Measurements from ENCODE around the gene APEH. TPM values are rescaled to one million over a fixed set of nuclear protein-coding genes. Genes with fewer than 3 reads are reported as not detected.

The APEH gene
- total RNA-seq, 1 experiment from 2014 or later, result 273 TPM

DNA sequence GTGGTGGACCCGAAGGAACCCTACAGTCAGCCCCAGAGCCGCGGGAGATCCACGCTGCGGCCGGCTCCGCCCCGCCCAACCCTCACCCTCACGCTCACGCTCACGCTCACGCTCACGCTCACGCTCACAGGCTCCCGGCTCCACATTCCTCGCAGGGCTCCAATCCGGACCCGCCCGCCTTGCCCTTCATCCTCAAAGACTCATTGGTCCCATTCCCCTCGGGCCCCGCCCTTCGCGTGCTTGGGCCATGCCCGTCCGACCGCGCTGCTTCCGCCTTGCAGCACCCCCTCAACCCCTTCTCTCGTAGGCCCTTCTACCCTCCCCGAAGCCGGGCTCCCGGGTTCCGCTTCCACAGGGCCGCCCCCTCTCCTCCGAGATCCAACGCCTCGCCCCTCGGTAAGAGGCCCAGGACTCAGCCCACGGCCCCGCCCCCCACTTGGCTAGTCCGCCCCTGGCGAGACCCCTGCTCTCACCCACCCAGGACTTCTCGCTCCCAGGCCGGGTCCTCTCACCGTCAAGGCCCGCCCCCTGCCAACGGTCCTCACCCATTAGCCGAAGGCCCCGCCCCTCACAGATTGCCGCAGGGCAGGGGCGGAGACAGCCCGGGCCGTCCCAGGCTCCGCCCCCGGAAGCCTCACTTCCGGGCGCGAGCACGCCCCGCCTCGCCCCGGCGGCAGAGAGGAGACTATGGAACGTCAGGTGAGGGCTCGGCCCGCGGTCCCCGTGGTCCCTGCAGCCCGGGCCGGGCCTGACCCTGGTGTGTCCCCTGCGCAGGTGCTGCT is at the start of gene APEH (continued):
- TF ChIP-seq, protein P1, sequence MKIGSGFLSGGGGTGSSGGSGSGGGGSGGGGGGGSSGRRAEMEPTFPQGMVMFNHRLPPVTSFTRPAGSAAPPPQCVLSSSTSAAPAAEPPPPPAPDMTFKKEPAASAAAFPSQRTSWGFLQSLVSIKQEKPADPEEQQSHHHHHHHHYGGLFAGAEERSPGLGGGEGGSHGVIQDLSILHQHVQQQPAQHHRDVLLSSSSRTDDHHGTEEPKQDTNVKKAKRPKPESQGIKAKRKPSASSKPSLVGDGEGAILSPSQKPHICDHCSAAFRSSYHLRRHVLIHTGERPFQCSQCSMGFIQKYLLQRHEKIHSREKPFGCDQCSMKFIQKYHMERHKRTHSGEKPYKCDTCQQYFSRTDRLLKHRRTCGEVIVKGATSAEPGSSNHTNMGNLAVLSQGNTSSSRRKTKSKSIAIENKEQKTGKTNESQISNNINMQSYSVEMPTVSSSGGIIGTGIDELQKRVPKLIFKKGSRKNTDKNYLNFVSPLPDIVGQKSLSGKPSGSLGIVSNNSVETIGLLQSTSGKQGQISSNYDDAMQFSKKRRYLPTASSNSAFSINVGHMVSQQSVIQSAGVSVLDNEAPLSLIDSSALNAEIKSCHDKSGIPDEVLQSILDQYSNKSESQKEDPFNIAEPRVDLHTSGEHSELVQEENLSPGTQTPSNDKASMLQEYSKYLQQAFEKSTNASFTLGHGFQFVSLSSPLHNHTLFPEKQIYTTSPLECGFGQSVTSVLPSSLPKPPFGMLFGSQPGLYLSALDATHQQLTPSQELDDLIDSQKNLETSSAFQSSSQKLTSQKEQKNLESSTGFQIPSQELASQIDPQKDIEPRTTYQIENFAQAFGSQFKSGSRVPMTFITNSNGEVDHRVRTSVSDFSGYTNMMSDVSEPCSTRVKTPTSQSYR (CRISPR knock-in tag; IDR thresholded peaks at IDR 0.05), result 0 out of 2 replicates have a peak, but pooled peaks have one; percentile 17
- TF ChIP-seq, protein P2, sequence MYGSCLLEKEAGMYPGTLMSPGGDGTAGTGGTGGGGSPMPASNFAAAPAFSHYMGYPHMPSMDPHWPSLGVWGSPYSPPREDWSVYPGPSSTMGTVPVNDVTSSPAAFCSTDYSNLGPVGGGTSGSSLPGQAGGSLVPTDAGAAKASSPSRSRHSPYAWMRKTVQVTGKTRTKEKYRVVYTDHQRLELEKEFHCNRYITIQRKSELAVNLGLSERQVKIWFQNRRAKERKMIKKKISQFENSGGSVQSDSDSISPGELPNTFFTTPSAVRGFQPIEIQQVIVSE (CRISPR knock-in tag; IDR thresholded peaks at IDR 0.05; ENCODE audit: borderline replicate concordance), result no peak
- TF ChIP-seq CREB1 (CRISPR knock-in tag; IDR thresholded peaks at IDR 0.05), result no peak
- no peak for TF ChIP-seq RORB (CRISPR knock-in tag; IDR thresholded peaks at IDR 0.05)
- peak; percentile 29; the same call in 1 of the 2 replicates for TF ChIP-seq ETV6 (CRISPR knock-in tag; IDR thresholded peaks at IDR 0.05)
- no peak for TF ChIP-seq ZNF138 (CRISPR knock-in tag; conservative IDR thresholded peaks at IDR 0.05)
- TF ChIP-seq, protein P3, sequence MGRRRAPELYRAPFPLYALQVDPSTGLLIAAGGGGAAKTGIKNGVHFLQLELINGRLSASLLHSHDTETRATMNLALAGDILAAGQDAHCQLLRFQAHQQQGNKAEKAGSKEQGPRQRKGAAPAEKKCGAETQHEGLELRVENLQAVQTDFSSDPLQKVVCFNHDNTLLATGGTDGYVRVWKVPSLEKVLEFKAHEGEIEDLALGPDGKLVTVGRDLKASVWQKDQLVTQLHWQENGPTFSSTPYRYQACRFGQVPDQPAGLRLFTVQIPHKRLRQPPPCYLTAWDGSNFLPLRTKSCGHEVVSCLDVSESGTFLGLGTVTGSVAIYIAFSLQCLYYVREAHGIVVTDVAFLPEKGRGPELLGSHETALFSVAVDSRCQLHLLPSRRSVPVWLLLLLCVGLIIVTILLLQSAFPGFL (CRISPR knock-in tag; IDR thresholded peaks at IDR 0.05; ENCODE audit: borderline replicate concordance), result no peak
- 0 out of 2 replicates have a peak, but pooled peaks have one; percentile 5 for TF ChIP-seq ESRRA (CRISPR knock-in tag; IDR thresholded peaks at IDR 0.05; ENCODE audit: borderline replicate concordance)
- TF ChIP-seq, protein P4, sequence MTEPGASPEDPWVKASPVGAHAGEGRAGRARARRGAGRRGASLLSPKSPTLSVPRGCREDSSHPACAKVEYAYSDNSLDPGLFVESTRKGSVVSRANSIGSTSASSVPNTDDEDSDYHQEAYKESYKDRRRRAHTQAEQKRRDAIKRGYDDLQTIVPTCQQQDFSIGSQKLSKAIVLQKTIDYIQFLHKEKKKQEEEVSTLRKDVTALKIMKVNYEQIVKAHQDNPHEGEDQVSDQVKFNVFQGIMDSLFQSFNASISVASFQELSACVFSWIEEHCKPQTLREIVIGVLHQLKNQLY (CRISPR knock-in tag; IDR thresholded peaks at IDR 0.05), result no peak
- no peak for TF ChIP-seq SOX15 (CRISPR knock-in tag; IDR thresholded peaks at IDR 0.05)
- TF ChIP-seq, protein P5, sequence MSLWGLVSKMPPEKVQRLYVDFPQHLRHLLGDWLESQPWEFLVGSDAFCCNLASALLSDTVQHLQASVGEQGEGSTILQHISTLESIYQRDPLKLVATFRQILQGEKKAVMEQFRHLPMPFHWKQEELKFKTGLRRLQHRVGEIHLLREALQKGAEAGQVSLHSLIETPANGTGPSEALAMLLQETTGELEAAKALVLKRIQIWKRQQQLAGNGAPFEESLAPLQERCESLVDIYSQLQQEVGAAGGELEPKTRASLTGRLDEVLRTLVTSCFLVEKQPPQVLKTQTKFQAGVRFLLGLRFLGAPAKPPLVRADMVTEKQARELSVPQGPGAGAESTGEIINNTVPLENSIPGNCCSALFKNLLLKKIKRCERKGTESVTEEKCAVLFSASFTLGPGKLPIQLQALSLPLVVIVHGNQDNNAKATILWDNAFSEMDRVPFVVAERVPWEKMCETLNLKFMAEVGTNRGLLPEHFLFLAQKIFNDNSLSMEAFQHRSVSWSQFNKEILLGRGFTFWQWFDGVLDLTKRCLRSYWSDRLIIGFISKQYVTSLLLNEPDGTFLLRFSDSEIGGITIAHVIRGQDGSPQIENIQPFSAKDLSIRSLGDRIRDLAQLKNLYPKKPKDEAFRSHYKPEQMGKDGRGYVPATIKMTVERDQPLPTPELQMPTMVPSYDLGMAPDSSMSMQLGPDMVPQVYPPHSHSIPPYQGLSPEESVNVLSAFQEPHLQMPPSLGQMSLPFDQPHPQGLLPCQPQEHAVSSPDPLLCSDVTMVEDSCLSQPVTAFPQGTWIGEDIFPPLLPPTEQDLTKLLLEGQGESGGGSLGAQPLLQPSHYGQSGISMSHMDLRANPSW (CRISPR knock-in tag; conservative IDR thresholded peaks at IDR 0.05; ENCODE audit: low read depth), result no peak
- TF ChIP-seq NFYB (CRISPR knock-in tag; conservative IDR thresholded peaks at IDR 0.05; ENCODE audit: low read depth), result no peak
- TF ChIP-seq EMX1 (CRISPR knock-in tag; IDR thresholded peaks at IDR 0.05), result no peak
- TF ChIP-seq ATF1 (CRISPR knock-in tag; IDR thresholded peaks at IDR 0.05), result no peak
- 0 out of 2 replicates have a peak, but pooled peaks have one; percentile 40 for TF ChIP-seq NFE2L1 (CRISPR knock-in tag; IDR thresholded peaks at IDR 0.05)
- no peak for TF ChIP-seq ZNF416 (CRISPR knock-in tag; IDR thresholded peaks at IDR 0.05)
- peak; percentile 42; the same call in 1 of the 2 replicates for TF ChIP-seq TEAD1 (CRISPR knock-in tag; IDR thresholded peaks at IDR 0.05)
- TF ChIP-seq, protein P6, sequence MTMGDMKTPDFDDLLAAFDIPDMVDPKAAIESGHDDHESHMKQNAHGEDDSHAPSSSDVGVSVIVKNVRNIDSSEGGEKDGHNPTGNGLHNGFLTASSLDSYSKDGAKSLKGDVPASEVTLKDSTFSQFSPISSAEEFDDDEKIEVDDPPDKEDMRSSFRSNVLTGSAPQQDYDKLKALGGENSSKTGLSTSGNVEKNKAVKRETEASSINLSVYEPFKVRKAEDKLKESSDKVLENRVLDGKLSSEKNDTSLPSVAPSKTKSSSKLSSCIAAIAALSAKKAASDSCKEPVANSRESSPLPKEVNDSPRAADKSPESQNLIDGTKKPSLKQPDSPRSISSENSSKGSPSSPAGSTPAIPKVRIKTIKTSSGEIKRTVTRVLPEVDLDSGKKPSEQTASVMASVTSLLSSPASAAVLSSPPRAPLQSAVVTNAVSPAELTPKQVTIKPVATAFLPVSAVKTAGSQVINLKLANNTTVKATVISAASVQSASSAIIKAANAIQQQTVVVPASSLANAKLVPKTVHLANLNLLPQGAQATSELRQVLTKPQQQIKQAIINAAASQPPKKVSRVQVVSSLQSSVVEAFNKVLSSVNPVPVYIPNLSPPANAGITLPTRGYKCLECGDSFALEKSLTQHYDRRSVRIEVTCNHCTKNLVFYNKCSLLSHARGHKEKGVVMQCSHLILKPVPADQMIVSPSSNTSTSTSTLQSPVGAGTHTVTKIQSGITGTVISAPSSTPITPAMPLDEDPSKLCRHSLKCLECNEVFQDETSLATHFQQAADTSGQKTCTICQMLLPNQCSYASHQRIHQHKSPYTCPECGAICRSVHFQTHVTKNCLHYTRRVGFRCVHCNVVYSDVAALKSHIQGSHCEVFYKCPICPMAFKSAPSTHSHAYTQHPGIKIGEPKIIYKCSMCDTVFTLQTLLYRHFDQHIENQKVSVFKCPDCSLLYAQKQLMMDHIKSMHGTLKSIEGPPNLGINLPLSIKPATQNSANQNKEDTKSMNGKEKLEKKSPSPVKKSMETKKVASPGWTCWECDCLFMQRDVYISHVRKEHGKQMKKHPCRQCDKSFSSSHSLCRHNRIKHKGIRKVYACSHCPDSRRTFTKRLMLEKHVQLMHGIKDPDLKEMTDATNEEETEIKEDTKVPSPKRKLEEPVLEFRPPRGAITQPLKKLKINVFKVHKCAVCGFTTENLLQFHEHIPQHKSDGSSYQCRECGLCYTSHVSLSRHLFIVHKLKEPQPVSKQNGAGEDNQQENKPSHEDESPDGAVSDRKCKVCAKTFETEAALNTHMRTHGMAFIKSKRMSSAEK (CRISPR knock-in tag; IDR thresholded peaks at IDR 0.05; ENCODE audit: borderline replicate concordance), result no peak
- TF ChIP-seq, protein P7, sequence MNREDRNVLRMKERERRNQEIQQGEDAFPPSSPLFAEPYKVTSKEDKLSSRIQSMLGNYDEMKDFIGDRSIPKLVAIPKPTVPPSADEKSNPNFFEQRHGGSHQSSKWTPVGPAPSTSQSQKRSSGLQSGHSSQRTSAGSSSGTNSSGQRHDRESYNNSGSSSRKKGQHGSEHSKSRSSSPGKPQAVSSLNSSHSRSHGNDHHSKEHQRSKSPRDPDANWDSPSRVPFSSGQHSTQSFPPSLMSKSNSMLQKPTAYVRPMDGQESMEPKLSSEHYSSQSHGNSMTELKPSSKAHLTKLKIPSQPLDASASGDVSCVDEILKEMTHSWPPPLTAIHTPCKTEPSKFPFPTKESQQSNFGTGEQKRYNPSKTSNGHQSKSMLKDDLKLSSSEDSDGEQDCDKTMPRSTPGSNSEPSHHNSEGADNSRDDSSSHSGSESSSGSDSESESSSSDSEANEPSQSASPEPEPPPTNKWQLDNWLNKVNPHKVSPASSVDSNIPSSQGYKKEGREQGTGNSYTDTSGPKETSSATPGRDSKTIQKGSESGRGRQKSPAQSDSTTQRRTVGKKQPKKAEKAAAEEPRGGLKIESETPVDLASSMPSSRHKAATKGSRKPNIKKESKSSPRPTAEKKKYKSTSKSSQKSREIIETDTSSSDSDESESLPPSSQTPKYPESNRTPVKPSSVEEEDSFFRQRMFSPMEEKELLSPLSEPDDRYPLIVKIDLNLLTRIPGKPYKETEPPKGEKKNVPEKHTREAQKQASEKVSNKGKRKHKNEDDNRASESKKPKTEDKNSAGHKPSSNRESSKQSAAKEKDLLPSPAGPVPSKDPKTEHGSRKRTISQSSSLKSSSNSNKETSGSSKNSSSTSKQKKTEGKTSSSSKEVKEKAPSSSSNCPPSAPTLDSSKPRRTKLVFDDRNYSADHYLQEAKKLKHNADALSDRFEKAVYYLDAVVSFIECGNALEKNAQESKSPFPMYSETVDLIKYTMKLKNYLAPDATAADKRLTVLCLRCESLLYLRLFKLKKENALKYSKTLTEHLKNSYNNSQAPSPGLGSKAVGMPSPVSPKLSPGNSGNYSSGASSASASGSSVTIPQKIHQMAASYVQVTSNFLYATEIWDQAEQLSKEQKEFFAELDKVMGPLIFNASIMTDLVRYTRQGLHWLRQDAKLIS (CRISPR knock-in tag; IDR thresholded peaks at IDR 0.05; ENCODE audit: borderline replicate concordance), result 0 out of 2 replicates have a peak, but pooled peaks have one; percentile 55
- TF ChIP-seq NFATC4 (CRISPR knock-in tag; IDR thresholded peaks at IDR 0.05), result no peak
- TF ChIP-seq ZNF317 (CRISPR knock-in tag; IDR thresholded peaks at IDR 0.05; ENCODE audit: borderline replicate concordance, low read depth), result no peak
- no peak for TF ChIP-seq FOXK1 (CRISPR knock-in tag; IDR thresholded peaks at IDR 0.05)
